Measurements from ENCODE around the gene GARNL3.

GARNL3 gene

DNA sequence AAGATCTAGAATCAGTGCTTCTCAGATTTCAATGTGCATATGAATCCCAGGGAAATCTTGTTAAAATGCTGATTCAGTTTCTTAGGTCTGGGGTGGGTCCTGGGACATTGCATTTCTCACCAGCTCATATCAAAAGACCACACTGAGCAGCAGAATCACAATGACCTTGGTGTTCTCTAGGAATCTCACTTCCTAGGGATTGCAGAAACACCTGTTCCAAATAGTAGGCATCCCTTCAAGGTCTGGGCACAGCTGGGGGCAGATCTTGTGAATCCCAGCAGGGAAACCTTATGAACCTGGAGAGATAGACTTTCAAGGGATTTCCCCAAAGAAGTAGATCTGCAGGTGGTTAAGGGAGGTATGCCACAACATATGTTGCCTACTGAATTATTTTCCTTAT lies 8.9 kb upstream of the GARNL3 start:
- no peak for DNase-seq (ENCODE audit: low read depth, low spot score)
- Histone ChIP-seq H3K4me3 (ENCODE audit: low read length) (no peak overlapping the region), H3K27ac (ENCODE audit: low read length) (no peak overlapping the region), H3K36me3 (ENCODE audit: control insufficient read depth, insufficient read depth, low read length) (no peaks in the 10 kb centered on the region), H3K4me1 (ENCODE audit: control insufficient read depth, insufficient read depth, low read length) (peaks cover 2% of the 10 kb centered on the region; the same call in 1 of the 2 replicates), H3K9me3 (ENCODE audit: control insufficient read depth, insufficient read depth, low read length) (no peaks in the 10 kb centered on the region), H3K27me3 (ENCODE audit: control insufficient read depth, insufficient read depth, low read length) (no peaks in the 10 kb centered on the region)

DNA sequence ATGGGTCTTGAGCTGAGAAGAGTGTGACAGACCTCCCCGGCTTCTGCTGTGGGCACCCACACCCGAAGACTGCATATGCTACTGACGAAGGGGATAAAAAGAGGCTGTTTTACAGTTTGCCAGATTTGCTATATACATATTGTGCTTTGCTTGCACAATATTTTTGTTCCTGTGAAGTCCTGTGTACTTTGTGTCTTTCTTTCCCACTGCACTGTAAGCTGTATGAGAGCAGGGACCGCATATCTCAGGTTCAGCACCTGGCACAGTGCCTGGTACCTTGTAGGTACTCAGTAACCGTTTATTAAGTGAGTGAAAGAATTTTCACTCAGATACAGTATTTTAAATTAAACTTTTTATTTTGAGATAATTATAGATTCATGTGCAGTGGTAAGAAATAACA lies 8.2 kb upstream of the GARNL3 start:
- H3K9me3 ChIP-seq (ENCODE audit: control insufficient read depth, insufficient read depth, low read length): no peaks in the 10 kb centered on the region
- DNase-seq (ENCODE audit: low read depth, low spot score): no peak
- H3K4me3 ChIP-seq (ENCODE audit: low read length): no peak overlapping the region
- no peaks in the 10 kb centered on the region for H3K36me3 ChIP-seq (ENCODE audit: control insufficient read depth, insufficient read depth, low read length)
- H3K27me3 ChIP-seq (ENCODE audit: control insufficient read depth, insufficient read depth, low read length): no peaks in the 10 kb centered on the region
- H3K27ac ChIP-seq (ENCODE audit: low read length): no peak overlapping the region
- no CpG with 5 or more reads among the region's 5 CpGs for WGBS (ENCODE audit: insufficient coverage, insufficient read length)
- peaks cover 2% of the 10 kb centered on the region; the same call in 1 of the 2 replicates for H3K4me1 ChIP-seq (ENCODE audit: control insufficient read depth, insufficient read depth, low read length)

- no peak overlapping the region for H3K27ac ChIP-seq (ENCODE audit: low read length)
These were observed 5.7 kb upstream of the GARNL3 start for GRCh38 chr9:127258606-127259471.

GRCh38 chr9:127262602-127263001 lies 2.0 kb upstream of the GARNL3 start:
- H3K4me3 ChIP-seq (ENCODE audit: low read length): no peak overlapping the region
- no peaks in the 10 kb centered on the region for H3K4me1 ChIP-seq (ENCODE audit: control insufficient read depth, insufficient read depth, low read length)
- no peaks in the 10 kb centered on the region for H3K9me3 ChIP-seq (ENCODE audit: control insufficient read depth, insufficient read depth, low read length)
- no peaks in the 10 kb centered on the region for H3K27me3 ChIP-seq (ENCODE audit: control insufficient read depth, insufficient read depth, low read length)
- no peaks in the 10 kb centered on the region for H3K36me3 ChIP-seq (ENCODE audit: control insufficient read depth, insufficient read depth, low read length)
- H3K27ac ChIP-seq (ENCODE audit: low read length): no peak overlapping the region
- no peak for DNase-seq (ENCODE audit: low read depth, low spot score)

More at GRCh38 chr9:127258606-127259471, 5.7 kb upstream of the GARNL3 start:
- H3K27me3 ChIP-seq (ENCODE audit: control insufficient read depth, insufficient read depth, low read length): no peaks in the 10 kb centered on the region
- no peak overlapping the region for H3K4me3 ChIP-seq (ENCODE audit: low read length)
- no CpG with 5 or more reads among the region's 7 CpGs for WGBS (ENCODE audit: insufficient coverage, insufficient read length)
- no peaks in the 10 kb centered on the region for H3K4me1 ChIP-seq (ENCODE audit: control insufficient read depth, insufficient read depth, low read length)
- no peaks in the 10 kb centered on the region for H3K9me3 ChIP-seq (ENCODE audit: control insufficient read depth, insufficient read depth, low read length)
- DNase-seq (ENCODE audit: low read depth, low spot score): no peak
- no peaks in the 10 kb centered on the region for H3K36me3 ChIP-seq (ENCODE audit: control insufficient read depth, insufficient read depth, low read length)

- Histone ChIP-seq H3K4me3 (ENCODE audit: low read length) (no peak overlapping the region), H3K9me3 (ENCODE audit: control insufficient read depth, insufficient read depth, low read length) (no peaks in the 10 kb centered on the region), H3K36me3 (ENCODE audit: control insufficient read depth, insufficient read depth, low read length) (no peaks in the 10 kb centered on the region), H3K27ac (ENCODE audit: low read length) (no peak overlapping the region), H3K4me1 (ENCODE audit: control insufficient read depth, insufficient read depth, low read length) (no peaks in the 10 kb centered on the region), H3K27me3 (ENCODE audit: control insufficient read depth, insufficient read depth, low read length) (no peaks in the 10 kb centered on the region)
- WGBS (ENCODE audit: insufficient coverage, insufficient read length): no CpG with 5 or more reads among the region's 9 CpGs
- DNase-seq (ENCODE audit: low read depth, low spot score): no peak
These were observed 1.3 kb upstream of the GARNL3 start for GRCh38 chr9:127263237-127263636.

- DNase-seq (ENCODE audit: low read depth, low spot score): no peak
- Histone ChIP-seq H3K27me3 (ENCODE audit: control insufficient read depth, insufficient read depth, low read length) (no peaks in the 10 kb centered on the region), H3K4me3 (ENCODE audit: low read length) (no peak overlapping the region), H3K9me3 (ENCODE audit: control insufficient read depth, insufficient read depth, low read length) (no peaks in the 10 kb centered on the region), H3K4me1 (ENCODE audit: control insufficient read depth, insufficient read depth, low read length) (no peaks in the 10 kb centered on the region), H3K27ac (ENCODE audit: low read length) (no peak overlapping the region), H3K36me3 (ENCODE audit: control insufficient read depth, insufficient read depth, low read length) (no peaks in the 10 kb centered on the region)
These were observed 910 bp upstream of the GARNL3 start for GRCh38 chr9:127263664-127264063.

- no peaks in the 10 kb centered on the region for H3K9me3 ChIP-seq (ENCODE audit: control insufficient read depth, insufficient read depth, low read length)
- no peaks in the 10 kb centered on the region for H3K4me1 ChIP-seq (ENCODE audit: control insufficient read depth, insufficient read depth, low read length)
- WGBS (ENCODE audit: insufficient coverage, insufficient read length): no CpG with 5 or more reads among the region's 5 CpGs
- no peak overlapping the region for H3K4me3 ChIP-seq (ENCODE audit: low read length)
- no peaks in the 10 kb centered on the region for H3K36me3 ChIP-seq (ENCODE audit: control insufficient read depth, insufficient read depth, low read length)
- H3K27ac ChIP-seq (ENCODE audit: low read length): no peak overlapping the region
- no peaks in the 10 kb centered on the region for H3K27me3 ChIP-seq (ENCODE audit: control insufficient read depth, insufficient read depth, low read length)
- no peak for DNase-seq (ENCODE audit: low read depth, low spot score)
These were observed 3.4 kb downstream of the GARNL3 start for GRCh38 chr9:127267793-127268525.

GRCh38 chr9:127269449-127269848 lies 4.9 kb downstream of the GARNL3 start:
- no CpG with 5 or more reads among the region's 1 CpG for WGBS (ENCODE audit: insufficient coverage, insufficient read length)
- Histone ChIP-seq H3K9me3 (ENCODE audit: control insufficient read depth, insufficient read depth, low read length) (no peaks in the 10 kb centered on the region), H3K4me1 (ENCODE audit: control insufficient read depth, insufficient read depth, low read length) (no peaks in the 10 kb centered on the region), H3K36me3 (ENCODE audit: control insufficient read depth, insufficient read depth, low read length) (no peaks in the 10 kb centered on the region), H3K27ac (ENCODE audit: low read length) (no peak overlapping the region), H3K4me3 (ENCODE audit: low read length) (no peak overlapping the region), H3K27me3 (ENCODE audit: control insufficient read depth, insufficient read depth, low read length) (no peaks in the 10 kb centered on the region)
- DNase-seq (ENCODE audit: low read depth, low spot score): no peak

DNA sequence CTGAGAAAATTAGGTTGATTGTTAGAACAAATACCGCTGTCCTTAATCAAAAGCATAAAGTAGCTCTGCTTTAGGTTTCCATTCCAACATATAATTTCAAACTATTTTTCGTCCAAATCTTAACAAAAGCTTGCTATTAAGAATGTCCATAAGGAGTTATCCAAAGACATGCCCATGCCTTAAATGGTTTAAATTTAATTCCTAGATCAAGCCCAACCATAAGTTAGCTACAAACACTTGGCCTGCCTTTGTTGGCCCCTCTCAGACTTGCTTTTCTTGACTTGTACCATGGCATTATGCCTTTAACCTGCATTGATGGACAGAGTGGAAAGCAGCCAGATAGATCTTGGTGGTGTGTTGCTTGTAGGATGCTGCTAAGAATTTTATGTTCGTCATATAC lies 8.8 kb downstream of the GARNL3 start:
- Histone ChIP-seq H3K27ac (ENCODE audit: low read length) (no peak overlapping the region), H3K4me1 (ENCODE audit: control insufficient read depth, insufficient read depth, low read length) (no peaks in the 10 kb centered on the region), H3K27me3 (ENCODE audit: control insufficient read depth, insufficient read depth, low read length) (no peaks in the 10 kb centered on the region), H3K9me3 (ENCODE audit: control insufficient read depth, insufficient read depth, low read length) (no peaks in the 10 kb centered on the region), H3K4me3 (ENCODE audit: low read length) (no peak overlapping the region), H3K36me3 (ENCODE audit: control insufficient read depth, insufficient read depth, low read length) (no peaks in the 10 kb centered on the region)
- no peak for DNase-seq (ENCODE audit: low read depth, low spot score)
- WGBS (ENCODE audit: insufficient coverage, insufficient read length): no CpG with 5 or more reads among the region's 3 CpGs

GRCh38 chr9:127277099-127277498 lies 12.5 kb downstream of the GARNL3 start:
- no peak overlapping the region for H3K27ac ChIP-seq (ENCODE audit: low read length)
- no peak for DNase-seq (ENCODE audit: low read depth, low spot score)
- no peaks in the 10 kb centered on the region for H3K4me1 ChIP-seq (ENCODE audit: control insufficient read depth, insufficient read depth, low read length)
- no CpG with 5 or more reads among the region's 2 CpGs for whole genome bisulfite sequencing (ENCODE audit: insufficient coverage, insufficient read length)
- H3K27me3 ChIP-seq (ENCODE audit: control insufficient read depth, insufficient read depth, low read length): no peaks in the 10 kb centered on the region
- no peaks in the 10 kb centered on the region for H3K36me3 ChIP-seq (ENCODE audit: control insufficient read depth, insufficient read depth, low read length)
- H3K9me3 ChIP-seq (ENCODE audit: control insufficient read depth, insufficient read depth, low read length): no peaks in the 10 kb centered on the region
- H3K4me3 ChIP-seq (ENCODE audit: low read length): no peak overlapping the region

DNA sequence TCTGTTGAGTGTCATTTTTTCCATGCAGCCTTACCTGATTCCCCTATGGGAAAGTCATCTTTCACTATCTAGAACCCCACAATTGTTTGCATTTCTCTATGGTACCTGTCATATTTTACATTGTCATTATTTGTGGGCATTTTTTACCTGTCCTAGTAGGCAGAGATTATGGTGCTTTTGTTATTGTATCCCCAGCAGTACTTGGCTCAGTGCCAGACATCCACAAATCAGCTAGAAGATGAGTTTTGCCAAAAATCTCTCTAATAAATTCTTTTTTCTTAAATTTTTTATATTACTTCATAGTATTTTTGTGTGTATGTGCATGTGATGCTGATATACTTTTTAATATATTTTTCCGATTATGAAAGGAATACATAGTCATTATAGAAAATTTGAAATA lies 13.2 kb downstream of the GARNL3 start:
- Histone ChIP-seq H3K27me3 (ENCODE audit: control insufficient read depth, insufficient read depth, low read length) (no peaks in the 10 kb centered on the region), H3K9me3 (ENCODE audit: control insufficient read depth, insufficient read depth, low read length) (no peaks in the 10 kb centered on the region), H3K36me3 (ENCODE audit: control insufficient read depth, insufficient read depth, low read length) (no peaks in the 10 kb centered on the region), H3K4me3 (ENCODE audit: low read length) (no peak overlapping the region), H3K27ac (ENCODE audit: low read length) (no peak overlapping the region), H3K4me1 (ENCODE audit: control insufficient read depth, insufficient read depth, low read length) (no peaks in the 10 kb centered on the region)
- no peak for DNase-seq (ENCODE audit: low read depth, low spot score)
- no CpG with 5 or more reads among the region's 1 CpG for WGBS (ENCODE audit: insufficient coverage, insufficient read length)
